ES-I3 (cell line): ENCODE data around the gene ITM2C.

Experiments
- H3K36me3 ChIP-seq: 2 replicates; pipeline ENCODE4 v1.6.1; 2013; ENCODE audit warnings: mild to moderate bottlenecking, low read length, control low read depth, moderate library complexity; ENCODE audit not compliant: insufficient read depth
- H3K4me1 ChIP-seq: 2 replicates; pipeline ENCODE4 v1.6.1; 2013; ENCODE audit warnings: mild to moderate bottlenecking, control low read depth, low read length; ENCODE audit not compliant: insufficient read depth
- H3K9ac ChIP-seq: 2 replicates; pipeline ENCODE4 v1.6.1; 2013; ENCODE audit warnings: low read depth, mild to moderate bottlenecking, low read length, moderate library complexity
- H3K9me3 ChIP-seq: 2 replicates; pipeline ENCODE4 v1.6.1; 2013; ENCODE audit warnings: mild to moderate bottlenecking, low read length, moderate library complexity; ENCODE audit not compliant: control insufficient read depth, insufficient read depth

The ITM2C gene

DNA sequence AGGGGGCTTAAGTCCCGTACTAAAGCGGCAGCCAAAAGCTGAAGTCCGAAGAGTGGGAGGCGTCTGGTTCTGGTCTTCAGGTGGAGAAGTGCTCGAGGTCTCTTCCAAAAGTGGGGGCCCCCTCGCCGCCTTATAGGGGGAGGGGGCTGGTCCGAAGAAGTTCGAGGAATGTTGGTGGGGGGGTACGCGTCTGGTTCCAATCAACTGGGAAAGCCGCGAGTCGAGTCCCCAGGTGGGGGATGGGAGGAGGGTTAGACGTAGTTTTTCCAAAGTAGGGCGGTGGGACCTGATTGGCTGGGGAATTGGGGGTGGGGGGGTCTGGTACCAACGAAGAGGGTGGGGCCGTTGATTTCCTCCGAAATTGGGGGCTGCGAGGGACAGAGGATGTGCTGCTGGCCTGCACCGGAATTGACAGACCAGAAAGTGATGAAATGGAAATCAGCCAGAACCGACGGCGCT is 594 bp downstream of the ITM2C start:
- no peaks in the 10 kb centered on the region for H3K36me3 ChIP-seq
- H3K9ac ChIP-seq: peak overlapping the region; percentile 88
- no peaks in the 10 kb centered on the region for H3K9me3 ChIP-seq
- peaks cover 48% of the 10 kb centered on the region for H3K4me1 ChIP-seq

DNA sequence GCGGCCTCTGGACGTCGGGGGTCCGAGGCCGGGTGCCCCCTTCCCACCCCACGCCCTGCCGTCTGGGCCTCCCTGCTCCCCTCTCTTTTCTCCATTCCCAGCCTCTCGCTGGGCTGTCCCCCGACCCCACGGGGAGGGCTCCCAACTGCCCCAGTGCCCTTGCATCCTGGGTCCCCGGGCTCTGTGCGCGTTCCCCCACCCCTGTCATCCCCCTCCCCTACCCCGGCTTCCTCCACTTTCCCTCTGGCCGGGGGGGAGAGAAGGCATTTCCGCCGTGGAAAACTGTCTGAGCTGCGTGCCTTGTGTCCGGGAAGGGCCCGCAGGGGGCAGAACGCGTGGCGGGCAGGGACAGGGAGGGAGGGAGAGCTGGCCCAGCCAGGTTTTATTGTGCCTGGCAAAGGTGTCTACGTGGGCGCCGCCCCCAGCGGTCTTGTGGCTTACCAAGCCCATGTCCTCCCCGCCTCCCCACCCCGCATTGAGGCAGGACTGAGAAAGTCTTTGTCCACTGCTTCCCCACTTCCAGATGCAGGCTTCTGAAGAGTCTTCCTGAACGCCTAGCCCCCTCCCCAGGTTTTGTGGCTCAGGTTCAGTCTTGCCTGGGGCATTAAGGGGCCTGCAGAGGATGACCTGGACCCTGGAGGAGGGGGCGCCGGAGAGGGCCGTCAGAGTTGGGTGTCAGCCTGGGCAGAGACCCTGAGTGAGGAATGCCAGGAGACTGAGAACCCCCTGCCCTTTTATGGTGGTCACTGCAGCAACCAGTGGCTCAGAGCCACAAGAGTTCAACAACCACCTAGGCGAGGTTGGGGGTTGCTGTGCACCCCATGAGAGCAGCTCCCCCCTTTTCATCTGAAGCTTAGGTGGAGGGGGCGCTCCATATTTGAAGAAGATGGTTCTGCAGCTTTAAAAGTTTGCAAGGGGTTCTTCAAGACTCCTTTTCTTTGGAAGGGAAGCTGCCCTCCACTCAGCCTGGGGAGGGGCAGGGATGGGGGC is 1.3 kb downstream of the ITM2C start:
- peak overlapping the region; percentile 88 for H3K9ac ChIP-seq
- peaks cover 55% of the 10 kb centered on the region for H3K4me1 ChIP-seq
- no peaks in the 10 kb centered on the region for H3K36me3 ChIP-seq
- H3K9me3 ChIP-seq: no peaks in the 10 kb centered on the region

DNA sequence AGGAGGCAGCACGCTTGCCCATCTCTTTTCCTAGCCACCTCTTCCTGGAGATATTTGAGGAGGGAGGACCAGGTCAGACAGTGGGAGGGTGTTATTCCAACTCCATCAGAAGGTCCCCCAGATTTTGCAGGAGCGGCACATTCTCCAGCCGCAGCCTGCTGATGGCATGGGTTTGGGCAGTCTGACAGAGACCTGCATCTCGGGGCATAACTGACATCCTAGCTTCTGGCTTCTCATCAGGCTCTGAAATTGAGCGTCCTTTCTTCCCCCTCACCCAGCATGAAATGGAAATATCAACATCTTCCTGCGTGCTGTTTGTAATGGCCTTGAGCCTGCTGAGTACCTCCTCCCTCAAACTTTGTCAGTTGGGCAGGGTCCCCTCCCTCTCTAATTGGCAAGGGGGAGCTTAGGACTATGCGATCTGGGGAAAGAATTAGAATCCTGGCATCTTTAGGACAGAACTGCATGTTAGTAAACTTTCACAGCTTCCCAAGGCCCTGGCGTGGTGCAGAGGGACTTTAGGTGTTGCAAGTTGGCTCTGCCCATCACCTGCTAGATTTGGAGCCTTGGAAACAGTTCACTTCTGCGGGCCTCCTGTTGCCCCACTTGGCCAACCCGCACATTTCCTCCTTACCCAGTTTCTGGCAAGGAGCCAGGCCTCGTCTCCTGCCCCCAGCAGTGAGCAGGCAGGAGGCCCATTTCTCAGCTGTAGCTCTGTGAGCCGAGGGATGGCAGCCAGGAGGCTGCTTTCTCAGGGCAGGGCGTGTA is 2.2 kb downstream of the ITM2C start:
- H3K4me1 ChIP-seq: peaks cover 53% of the 10 kb centered on the region
- peak overlapping the region; percentile 88; the same call in 1 of the 2 replicates for H3K9ac ChIP-seq
- H3K36me3 ChIP-seq: no peaks in the 10 kb centered on the region
- H3K9me3 ChIP-seq: no peaks in the 10 kb centered on the region

DNA sequence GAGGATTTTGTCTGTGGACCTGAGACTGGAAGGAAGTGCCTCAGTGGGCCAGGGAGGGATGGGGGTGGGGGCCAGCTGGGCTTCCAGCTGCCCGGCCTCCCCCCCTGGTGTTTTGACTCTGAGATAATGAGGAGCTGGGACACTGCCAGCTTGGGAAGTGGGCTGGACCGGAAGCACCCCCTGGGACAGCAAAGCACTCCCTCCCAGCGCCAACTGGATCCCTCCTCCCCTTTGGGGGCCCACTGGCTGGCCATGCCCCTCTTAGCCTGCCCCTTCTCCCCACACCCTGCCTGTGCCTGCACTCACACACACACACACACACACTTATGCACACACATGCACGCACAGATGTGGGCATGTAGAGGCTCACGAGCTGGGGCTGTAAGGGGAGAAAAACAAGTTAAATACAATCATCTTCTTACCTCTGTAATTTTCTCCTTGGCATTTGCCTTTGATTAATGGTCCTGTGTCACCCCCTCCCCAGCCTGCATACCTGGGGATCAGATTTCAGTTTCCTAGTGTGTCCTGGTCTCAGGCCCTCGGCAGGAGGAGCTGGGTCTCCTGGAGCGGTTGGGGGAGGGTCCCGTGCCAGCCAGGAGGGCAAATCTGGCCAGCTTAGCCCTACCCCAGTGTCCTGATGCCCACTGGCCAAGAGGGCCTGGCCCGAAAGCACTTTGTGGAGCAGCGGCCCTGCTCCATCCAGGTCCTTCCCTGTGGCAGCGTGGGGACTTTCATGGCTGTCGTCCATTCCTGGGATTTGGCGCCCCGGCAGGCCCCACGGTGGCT is 3.6 kb downstream of the ITM2C start:
- Histone ChIP-seq H3K4me1 (peaks cover 53% of the 10 kb centered on the region), H3K9ac (peak overlapping the region; percentile 4; the same call in 1 of the 2 replicates), H3K9me3 (no peaks in the 10 kb centered on the region), H3K36me3 (no peaks in the 10 kb centered on the region)

DNA sequence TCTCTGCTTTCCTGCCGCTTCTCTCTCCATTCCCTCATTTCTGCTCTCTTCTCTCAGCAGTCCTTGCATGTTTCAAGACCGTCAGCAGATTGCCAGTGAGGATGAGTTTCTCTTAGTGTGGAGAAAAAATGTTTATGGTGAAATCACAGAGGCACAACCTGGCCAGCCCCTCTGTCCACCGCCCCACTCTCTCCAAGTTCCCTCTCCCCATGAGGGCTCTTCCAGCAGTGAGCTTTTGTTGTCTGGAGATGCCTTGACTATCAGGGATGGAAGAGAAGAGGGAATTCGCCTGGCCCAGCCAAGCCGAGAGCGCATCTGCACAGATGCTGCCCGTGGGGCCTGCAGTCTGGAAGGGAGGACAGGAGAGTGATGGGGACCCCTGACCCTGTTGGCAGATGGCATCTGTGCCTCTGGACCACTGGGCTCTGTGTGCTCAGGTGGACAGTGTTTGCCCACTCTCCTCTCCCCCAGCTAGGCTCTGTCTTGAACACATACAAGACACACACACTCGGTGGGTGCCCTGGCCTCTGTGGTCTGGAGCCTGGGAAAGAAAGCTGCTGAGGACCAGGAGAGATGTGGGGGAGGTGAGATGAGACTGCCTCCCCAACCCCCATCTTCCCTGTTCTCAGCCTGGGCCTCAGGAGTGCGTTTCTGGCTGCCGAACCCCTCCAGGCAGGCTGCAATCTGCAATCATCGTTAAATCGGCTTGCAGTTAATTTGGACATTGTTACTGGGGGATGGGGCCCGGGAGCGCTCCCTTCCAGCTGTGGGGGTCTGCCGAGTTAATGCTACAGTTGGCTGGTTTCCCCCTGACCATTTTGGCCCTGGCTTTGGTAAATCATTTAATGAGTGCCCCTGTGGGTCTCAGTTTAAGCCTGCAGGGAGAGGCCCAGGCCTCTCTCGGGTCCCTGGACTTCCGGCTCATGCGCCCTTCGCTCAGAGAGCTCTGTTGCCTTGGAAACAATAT is 4.5 kb downstream of the ITM2C start:
- Histone ChIP-seq H3K9ac (peak overlapping the region; percentile 4; the same call in 1 of the 2 replicates), H3K9me3 (no peaks in the 10 kb centered on the region), H3K4me1 (peaks cover 48% of the 10 kb centered on the region), H3K36me3 (peaks cover under 1% of the 10 kb centered on the region; the same call in 1 of the 2 replicates)

DNA sequence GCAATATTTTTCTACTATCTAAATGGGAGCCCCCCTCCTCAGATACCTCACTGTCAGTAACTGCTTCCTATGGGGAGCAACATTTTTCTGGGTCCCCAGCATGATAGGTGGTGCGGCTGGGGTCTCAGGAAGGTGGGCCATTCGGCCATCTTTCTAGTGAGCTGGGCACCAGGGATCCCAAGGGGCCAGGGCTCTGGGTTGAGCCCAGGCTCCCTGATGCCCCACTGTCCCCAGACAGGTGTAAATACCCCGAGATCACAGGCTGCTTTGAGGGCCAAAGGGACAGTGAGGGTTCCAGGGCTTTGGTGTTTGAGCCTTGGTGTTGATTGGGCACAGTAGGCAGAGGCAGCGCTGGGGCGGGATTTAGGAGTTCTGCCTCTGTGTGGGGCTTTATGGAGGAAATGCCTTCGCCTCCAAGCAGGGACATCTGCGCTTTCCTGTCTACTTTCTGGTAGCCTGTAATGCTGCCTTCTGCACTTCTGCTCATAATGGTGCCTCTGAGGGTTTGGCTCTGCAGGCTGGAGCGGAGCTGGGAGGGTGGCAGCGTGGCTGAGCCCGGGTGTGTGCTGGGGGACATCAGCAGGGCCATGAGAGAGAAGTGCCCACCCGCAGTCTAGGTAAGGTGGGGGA is 5.3 kb downstream of the ITM2C start:
- Histone ChIP-seq H3K9me3 (no peaks in the 10 kb centered on the region), H3K9ac (no peak overlapping the region; the same call in 1 of the 2 replicates), H3K4me1 (peaks cover 48% of the 10 kb centered on the region), H3K36me3 (peaks cover 7% of the 10 kb centered on the region; the same call in 1 of the 2 replicates)

DNA sequence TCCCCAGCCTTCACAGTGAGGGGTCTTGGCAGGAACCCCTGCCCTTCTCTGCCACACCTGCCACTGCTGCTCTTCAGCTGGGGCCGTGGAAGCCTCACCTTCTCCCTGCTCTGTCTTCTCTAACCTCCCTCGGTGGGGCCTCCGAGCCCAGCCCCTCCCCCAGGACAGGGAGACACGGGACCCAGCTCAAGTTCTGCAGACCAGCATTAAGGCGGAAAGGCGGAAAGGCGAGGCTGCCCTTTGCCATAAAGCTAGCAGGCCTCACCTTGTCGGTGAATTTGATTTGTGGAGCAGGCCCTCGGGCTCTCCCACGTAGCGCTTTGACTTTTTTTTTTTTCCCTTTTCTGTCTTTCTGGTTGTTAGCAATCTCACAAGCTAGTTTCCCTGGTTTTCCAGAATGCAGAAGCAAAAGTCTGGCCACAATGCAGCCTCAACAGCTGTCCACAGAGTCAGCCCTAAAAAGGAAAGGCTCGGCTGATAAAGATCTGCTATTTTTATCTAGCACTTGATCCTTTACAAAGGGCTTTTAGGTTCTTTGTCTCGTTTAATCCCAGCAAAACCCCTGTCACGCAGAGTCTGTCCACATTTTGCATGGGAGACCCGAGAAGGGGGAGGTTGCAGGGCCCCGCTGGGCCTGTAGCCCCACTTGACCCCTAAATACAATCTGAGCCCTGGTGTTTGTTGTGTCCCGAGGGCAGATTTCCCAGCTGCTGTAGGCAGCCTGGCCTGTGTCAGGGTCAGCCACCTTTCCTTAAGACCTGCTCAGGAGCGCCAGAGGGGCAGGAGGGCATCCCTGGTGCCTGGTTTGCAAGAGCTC is 6.0 kb downstream of the ITM2C start:
- Histone ChIP-seq H3K9me3 (no peaks in the 10 kb centered on the region), H3K4me1 (peaks cover 48% of the 10 kb centered on the region), H3K36me3 (peaks cover 7% of the 10 kb centered on the region; the same call in 1 of the 2 replicates), H3K9ac (no peak overlapping the region)

DNA sequence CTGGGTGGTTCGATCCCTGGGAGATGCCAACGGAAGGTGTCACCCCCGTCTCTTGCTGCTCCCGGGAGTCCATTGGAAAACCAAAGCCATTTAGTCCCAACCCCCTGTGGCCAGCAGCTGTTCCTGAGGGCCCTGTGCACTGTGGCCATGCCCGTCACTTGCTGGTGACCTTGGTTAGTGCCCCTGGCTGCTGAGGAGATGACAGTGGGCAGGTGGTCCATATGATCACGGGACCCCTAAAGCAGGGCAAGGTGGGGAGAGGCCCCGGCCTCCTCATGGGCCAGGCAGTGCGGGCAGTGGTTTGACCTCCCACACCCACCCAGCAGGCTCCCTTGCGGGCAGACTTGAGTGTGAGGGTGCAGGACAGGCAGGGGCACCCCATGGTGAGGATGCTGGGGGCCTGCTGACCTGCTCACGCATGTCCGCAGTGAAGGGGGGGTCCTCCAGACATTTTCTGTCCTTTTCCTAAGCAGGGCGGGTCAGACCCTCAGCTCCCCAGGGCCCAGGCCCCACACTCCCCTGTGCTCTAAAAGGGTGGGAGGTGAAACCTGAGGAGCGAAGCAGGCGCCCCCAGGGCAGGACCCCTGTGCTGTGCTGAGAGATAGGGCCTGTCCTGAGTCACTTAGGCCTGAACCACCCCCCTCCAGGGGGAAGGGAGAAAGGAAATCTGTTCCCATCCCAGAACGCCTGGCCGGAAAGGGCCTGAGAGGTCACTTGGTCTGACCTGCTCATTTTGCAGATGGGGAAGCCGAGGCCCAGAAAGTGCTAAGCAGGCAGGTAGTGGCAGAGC is 6.8 kb downstream of the ITM2C start:
- Histone ChIP-seq H3K9ac (no peak overlapping the region), H3K4me1 (peaks cover 44% of the 10 kb centered on the region)

DNA sequence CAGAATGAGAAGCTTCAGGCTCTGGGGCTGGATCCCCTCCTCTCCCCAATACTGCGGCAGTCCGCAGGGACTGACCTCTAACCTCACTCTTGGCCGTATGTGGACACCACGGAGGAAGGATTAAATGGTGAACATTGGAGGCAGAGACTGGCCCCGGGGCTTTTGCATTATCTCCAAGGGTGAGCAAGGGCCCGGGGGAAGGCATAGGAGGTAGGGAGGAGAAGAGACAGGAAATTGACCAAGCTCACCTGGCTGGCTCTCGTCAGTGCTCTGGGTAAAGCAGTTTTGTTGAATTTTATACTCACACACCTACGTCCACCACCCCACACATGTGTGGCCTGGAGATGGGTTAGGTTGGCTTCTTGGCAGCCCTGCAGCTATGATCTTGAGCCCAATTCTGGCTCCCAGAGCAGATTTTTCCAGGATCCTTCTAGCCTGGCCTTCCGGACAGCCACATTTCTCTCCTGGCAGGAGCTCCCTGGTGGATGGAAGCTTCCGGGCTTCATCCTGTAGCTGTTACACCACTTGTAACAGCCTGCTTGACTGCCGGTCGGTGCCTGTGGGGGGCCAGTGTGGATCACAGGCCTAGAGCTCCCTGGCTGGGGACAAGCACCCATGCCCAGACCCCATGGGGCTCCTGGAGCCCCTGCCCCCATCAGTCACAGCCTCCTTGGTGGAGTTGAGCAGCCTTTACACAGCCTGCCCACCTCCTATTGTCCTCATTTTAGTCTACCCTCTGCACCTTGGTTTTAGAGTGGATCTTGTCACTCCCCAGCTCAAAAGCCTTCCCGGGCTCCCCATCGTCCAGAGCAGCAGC is 7.6 kb downstream of the ITM2C start:
- Histone ChIP-seq H3K9ac (no peak overlapping the region), H3K4me1 (peaks cover 36% of the 10 kb centered on the region), H3K9me3 (no peaks in the 10 kb centered on the region), H3K36me3 (peaks cover 11% of the 10 kb centered on the region)

More for the DNA sequence above, 6.8 kb downstream of the ITM2C start:
- Histone ChIP-seq H3K9me3 (no peaks in the 10 kb centered on the region), H3K36me3 (peaks cover 7% of the 10 kb centered on the region; the same call in 1 of the 2 replicates)

DNA sequence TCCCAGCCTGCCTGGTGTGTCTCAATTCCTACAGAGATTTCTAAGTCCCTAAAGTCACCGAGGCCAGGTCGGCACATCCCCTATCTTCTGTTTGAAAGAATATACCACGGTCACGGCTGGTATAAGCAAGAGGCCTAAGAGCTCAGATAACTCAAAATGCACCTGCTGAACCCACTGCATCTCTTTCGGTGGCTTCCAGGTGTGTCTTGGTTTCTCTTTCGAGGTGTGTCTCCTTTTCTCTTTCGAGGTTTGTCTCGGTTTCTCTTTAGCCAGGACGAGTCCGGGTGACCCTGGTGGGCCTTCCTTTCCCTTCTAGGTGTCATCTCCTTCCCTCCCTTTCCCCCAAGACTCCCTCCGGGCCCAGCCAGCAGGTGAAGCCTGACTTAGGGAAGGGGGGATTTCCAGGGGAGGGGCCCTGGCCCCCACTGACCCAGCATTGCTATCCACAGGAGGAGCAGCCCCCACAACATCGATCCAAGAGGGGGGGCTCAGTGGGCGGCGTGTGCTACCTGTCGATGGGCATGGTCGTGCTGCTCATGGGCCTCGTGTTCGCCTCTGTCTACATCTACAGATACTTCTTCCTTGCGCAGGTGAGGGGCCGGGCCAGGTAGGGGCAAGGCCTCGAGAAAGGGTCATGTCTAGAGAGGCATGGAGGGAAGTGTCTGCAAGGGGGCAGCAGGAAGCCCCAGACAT is 8.4 kb downstream of the ITM2C start:
- Histone ChIP-seq H3K36me3 (peaks cover 17% of the 10 kb centered on the region), H3K9me3 (no peaks in the 10 kb centered on the region), H3K4me1 (peaks cover 38% of the 10 kb centered on the region), H3K9ac (no peak overlapping the region)
